ENCODE results near the gene ZNF532. TPM values are rescaled to one million over a fixed set of nuclear protein-coding genes. Genes with fewer than 3 reads are reported as not detected.

Gene ZNF532
- total and polyA plus RNA-seq, 2 donors (not counting 3 experiments of a cell fraction or from before 2014, with no cell fraction given), result 42.3 to 70.1 TPM

DNA sequence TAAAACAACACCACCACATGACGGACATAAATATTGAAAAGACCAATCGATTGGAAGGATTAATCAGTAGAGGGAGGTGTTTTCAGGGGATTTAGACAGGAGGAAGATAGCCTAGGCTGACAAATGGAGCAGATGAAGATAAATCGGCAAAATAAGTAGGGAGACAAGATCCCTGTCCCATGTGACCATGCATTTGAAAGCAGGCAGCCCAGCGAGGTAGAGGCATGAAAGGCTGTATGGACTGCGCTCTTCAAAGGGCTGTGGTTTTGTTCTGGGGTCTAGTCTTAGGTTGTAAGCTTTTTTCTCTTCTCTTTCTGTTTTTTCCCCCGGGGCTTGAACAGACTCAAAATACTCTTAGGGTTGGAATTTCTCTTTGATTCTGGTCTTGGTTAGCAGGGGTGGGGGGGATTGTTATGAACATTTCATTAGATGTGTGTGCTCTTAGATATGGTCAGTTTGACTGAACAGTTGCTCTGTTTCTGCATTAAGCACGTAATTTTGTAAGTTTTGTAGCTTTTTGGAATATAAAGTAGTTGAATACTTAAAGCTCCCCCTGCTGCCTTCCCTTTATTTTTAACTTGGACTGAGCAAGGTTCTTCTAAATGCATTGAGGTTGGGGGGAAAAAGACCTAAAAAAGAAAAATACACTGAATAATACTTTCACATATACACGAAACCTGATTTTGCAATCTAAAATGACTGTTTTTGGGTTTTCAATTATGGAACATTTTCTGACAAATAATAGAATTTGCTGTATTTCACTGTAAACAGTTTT, 32.2 kb downstream of the ZNF532 start:
- DNase-seq (ENCODE audit: low read depth, low spot score) (no peak), FAIRE-seq (no peak)
- H3K9me1 ChIP-seq (replicated peaks; ENCODE audit: control insufficient read depth, extremely low read depth, insufficient read depth, low read length), result no peaks in the 10 kb centered on the region
- ChIA-PET POLR2A (no interaction called here), CTCF (no interaction called here)
- H3K4me3 ChIP-seq (replicated peaks in 1 of 3; ENCODE audit: insufficient read depth in 1 of 3, low read depth in 1 of 3, low read length in 3 of 3), result no peak overlapping the region
- no peaks in the 10 kb centered on the region for H4K20me1 ChIP-seq (replicated peaks; ENCODE audit: control insufficient read depth, extremely low read depth, insufficient read depth, low read length)
- no peaks in the 10 kb centered on the region for H3K27me3 ChIP-seq (ENCODE audit: control insufficient read depth in 2 of 2, insufficient read depth in 2 of 2, low read length in 2 of 2)
- H2AFZ ChIP-seq (ENCODE audit: low read depth, low read length), result no peak overlapping the region
- H3K4me1 ChIP-seq (ENCODE audit: control insufficient read depth, extremely low read depth, insufficient read depth, low read length), result no peaks in the 10 kb centered on the region
- intact Hi-C loops (cut with micrococcal nuclease) (no loop called here), dilution Hi-C loops (cut with MboI; ENCODE audit: extremely low pct_ligation_motif_present, low sequenced_read_pairs) (no loop called here)
- BruUV-seq (replicated peaks), result no TSS peak
- TF ChIP-seq POLR2A (IDR thresholded peaks at IDR 0.05; ENCODE audit: low read depth, low read length), result no peak
- TF ChIP-seq MYC (IDR thresholded peaks at IDR 0.05; ENCODE audit: low read depth, low read length), result no peak
- TF ChIP-seq FOS (IDR thresholded peaks at IDR 0.05; ENCODE audit: borderline replicate concordance, insufficient read depth, low read length), result no peak
- TF ChIP-seq JUN (IDR thresholded peaks at IDR 0.05; ENCODE audit: borderline replicate concordance, insufficient read depth, insufficient read length, low read depth), result no peak
- no peak for TF ChIP-seq POLR2AphosphoS5 (IDR thresholded peaks at IDR 0.05; ENCODE audit: insufficient read depth, low read depth, low read length)
- no peak overlapping the region for H3K9ac ChIP-seq (replicated peaks; ENCODE audit: extremely low read depth, insufficient read depth, low read length)
- H3K79me2 ChIP-seq (ENCODE audit: control insufficient read depth, insufficient read depth, low read length), result no peaks in the 10 kb centered on the region
- no peak overlapping the region for H3K4me2 ChIP-seq (ENCODE audit: insufficient read depth, low read length)
- no peaks in the 10 kb centered on the region for H3K9me3 ChIP-seq (replicated peaks; ENCODE audit: control insufficient read depth, insufficient read depth, low read length)
- no peak overlapping the region for H3K27ac ChIP-seq (ENCODE audit: insufficient read depth, low read depth, low read length)
- peaks cover 3 to 4% of the 10 kb centered on the region in 2 experiments for H3K36me3 ChIP-seq (ENCODE audit: control insufficient read depth in 2 of 2, extremely low read depth in 1 of 2, insufficient read depth in 2 of 2, low read length in 2 of 2)

DNA sequence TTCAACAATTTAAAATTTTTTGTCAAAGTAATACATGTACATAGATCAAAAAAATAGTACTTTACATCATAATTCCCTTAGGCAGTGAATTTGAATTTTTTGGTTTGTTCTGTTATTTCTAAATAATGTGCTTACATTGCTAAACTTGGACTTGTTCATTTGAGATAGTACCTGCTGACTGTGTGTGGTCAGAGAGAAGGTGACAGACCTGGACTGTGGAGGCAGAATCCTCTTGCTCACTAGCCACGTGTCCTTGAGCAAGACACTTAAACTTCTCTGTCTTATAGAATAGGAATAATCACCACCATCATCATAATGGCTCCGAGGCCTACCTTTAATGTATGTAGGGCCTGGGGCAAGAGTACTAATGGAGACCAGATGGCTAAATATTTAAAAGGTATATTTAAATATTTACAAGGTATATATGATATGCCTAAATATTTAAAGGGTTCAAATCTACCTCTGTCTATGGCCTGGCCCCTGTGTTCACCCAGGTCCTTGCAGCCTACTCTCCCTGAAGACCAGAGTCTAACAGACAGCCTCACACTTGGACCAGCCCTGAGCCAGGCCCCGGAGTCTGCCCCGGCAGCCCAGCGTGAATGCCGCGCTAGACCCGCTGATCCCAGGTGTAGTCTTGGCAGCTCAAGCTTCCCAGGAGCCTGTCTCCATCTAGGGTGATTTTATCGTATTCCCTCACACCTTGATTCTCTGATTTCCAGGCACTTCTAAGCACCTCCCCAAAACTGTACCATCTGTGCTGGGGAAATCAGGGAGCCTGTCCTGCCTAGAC, 33.5 kb downstream of the ZNF532 start:
- dilution Hi-C loops (cut with MboI; ENCODE audit: extremely low pct_ligation_motif_present, low sequenced_read_pairs), result no loop called here
- no peaks in the 10 kb centered on the region for H3K9me3 ChIP-seq (replicated peaks; ENCODE audit: control insufficient read depth, insufficient read depth, low read length)
- peaks cover 3 to 4% of the 10 kb centered on the region in 2 experiments for H3K36me3 ChIP-seq (ENCODE audit: control insufficient read depth in 2 of 2, extremely low read depth in 1 of 2, insufficient read depth in 2 of 2, low read length in 2 of 2)
- no TSS peak for BruUV-seq (replicated peaks)
- H3K79me2 ChIP-seq (ENCODE audit: control insufficient read depth, insufficient read depth, low read length), result no peaks in the 10 kb centered on the region
- H2AFZ ChIP-seq (ENCODE audit: low read depth, low read length), result no peak overlapping the region
- H3K27ac ChIP-seq (ENCODE audit: insufficient read depth, low read depth, low read length), result no peak overlapping the region
- FAIRE-seq (no peak), DNase-seq (ENCODE audit: low read depth, low spot score) (no peak)
- ChIA-PET POLR2A (no interaction called here), CTCF (no interaction called here)
- no peaks in the 10 kb centered on the region for H4K20me1 ChIP-seq (replicated peaks; ENCODE audit: control insufficient read depth, extremely low read depth, insufficient read depth, low read length)
- no peaks in the 10 kb centered on the region for H3K27me3 ChIP-seq (ENCODE audit: control insufficient read depth in 2 of 2, insufficient read depth in 2 of 2, low read length in 2 of 2)
- TF ChIP-seq FOS (IDR thresholded peaks at IDR 0.05; ENCODE audit: borderline replicate concordance, insufficient read depth, low read length), result no peak
- no peak for TF ChIP-seq JUN (IDR thresholded peaks at IDR 0.05; ENCODE audit: borderline replicate concordance, insufficient read depth, insufficient read length, low read depth)
- TF ChIP-seq, protein P1, sequence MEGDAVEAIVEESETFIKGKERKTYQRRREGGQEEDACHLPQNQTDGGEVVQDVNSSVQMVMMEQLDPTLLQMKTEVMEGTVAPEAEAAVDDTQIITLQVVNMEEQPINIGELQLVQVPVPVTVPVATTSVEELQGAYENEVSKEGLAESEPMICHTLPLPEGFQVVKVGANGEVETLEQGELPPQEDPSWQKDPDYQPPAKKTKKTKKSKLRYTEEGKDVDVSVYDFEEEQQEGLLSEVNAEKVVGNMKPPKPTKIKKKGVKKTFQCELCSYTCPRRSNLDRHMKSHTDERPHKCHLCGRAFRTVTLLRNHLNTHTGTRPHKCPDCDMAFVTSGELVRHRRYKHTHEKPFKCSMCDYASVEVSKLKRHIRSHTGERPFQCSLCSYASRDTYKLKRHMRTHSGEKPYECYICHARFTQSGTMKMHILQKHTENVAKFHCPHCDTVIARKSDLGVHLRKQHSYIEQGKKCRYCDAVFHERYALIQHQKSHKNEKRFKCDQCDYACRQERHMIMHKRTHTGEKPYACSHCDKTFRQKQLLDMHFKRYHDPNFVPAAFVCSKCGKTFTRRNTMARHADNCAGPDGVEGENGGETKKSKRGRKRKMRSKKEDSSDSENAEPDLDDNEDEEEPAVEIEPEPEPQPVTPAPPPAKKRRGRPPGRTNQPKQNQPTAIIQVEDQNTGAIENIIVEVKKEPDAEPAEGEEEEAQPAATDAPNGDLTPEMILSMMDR (IDR thresholded peaks at IDR 0.05; ENCODE audit: extremely low read depth in 1 of 2, insufficient read depth in 1 of 2, low read depth in 1 of 2, low read length in 2 of 2), result no peak
- no peak for TF ChIP-seq GATA2 (IDR thresholded peaks at IDR 0.05; ENCODE audit: insufficient read depth, insufficient read length, low read depth, low read length)
- TF ChIP-seq POLR2AphosphoS5 (IDR thresholded peaks at IDR 0.05; ENCODE audit: insufficient read depth, low read depth, low read length), result no peak
- TF ChIP-seq, protein P2, sequence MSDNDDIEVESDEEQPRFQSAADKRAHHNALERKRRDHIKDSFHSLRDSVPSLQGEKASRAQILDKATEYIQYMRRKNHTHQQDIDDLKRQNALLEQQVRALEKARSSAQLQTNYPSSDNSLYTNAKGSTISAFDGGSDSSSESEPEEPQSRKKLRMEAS (IDR thresholded peaks at IDR 0.05; ENCODE audit: insufficient read depth, insufficient read length), result no peak
- no peak for TF ChIP-seq POLR2A (IDR thresholded peaks at IDR 0.05; ENCODE audit: low read depth, low read length)
- TF ChIP-seq EZH2 (IDR thresholded peaks at IDR 0.05; ENCODE audit: borderline replicate concordance, low read depth, low read length, severe bottlenecking), result no peak
- TF ChIP-seq MYC (IDR thresholded peaks at IDR 0.05; ENCODE audit: low read depth, low read length), result no peak
- H3K4me2 ChIP-seq (ENCODE audit: insufficient read depth, low read length), result no peak overlapping the region
- H3K4me1 ChIP-seq (ENCODE audit: control insufficient read depth, extremely low read depth, insufficient read depth, low read length), result no peaks in the 10 kb centered on the region
- H3K9me1 ChIP-seq (replicated peaks; ENCODE audit: control insufficient read depth, extremely low read depth, insufficient read depth, low read length), result no peaks in the 10 kb centered on the region
- no peak overlapping the region for H3K4me3 ChIP-seq (replicated peaks in 1 of 3; ENCODE audit: insufficient read depth in 1 of 3, low read depth in 1 of 3, low read length in 3 of 3)
- H3K9ac ChIP-seq (replicated peaks; ENCODE audit: extremely low read depth, insufficient read depth, low read length), result no peak overlapping the region
- intact Hi-C loops (cut with micrococcal nuclease), result no loop called here
